Stimulated activated CD4-positive, alpha-beta T cell treated with anti-CD3 and anti-CD28 coated beads, Interleukin-15, amount 100 ng/mL, for 1 hour (primary cell): ENCODE measurements around the gene ISLR2.

Source experiments
- DNase-seq, 2 donors: peaks; one replicate each; pipeline ENCODE4 v3.0.0-alpha.2; 2020; ENCODE audit warnings: low read depth in 1 of 2, low spot score in 1 of 2

The ISLR2 gene

GRCh38 chr15:74175271-74176191 lies 45.1 kb downstream of the ISLR2 start:
- DNase-seq: no peak

- no peak for DNase-seq
These were observed 46.2 kb downstream of the ISLR2 start for GRCh38 chr15:74176262-74177214.

GRCh38 chr15:74178326-74179100 lies 48.1 kb downstream of the ISLR2 start:
- no peak for DNase-seq

GRCh38 chr15:74179101-74179841 lies 48.9 kb downstream of the ISLR2 start:
- DNase-seq: no peak

- no peak for DNase-seq
These were observed 49.8 kb downstream of the ISLR2 start for GRCh38 chr15:74179983-74180880.

GRCh38 chr15:74180881-74181602 lies 50.7 kb downstream of the ISLR2 start:
- no peak for DNase-seq

GRCh38 chr15:74182131-74182530 lies 51.7 kb downstream of the ISLR2 start:
- DNase-seq: no peak

GRCh38 chr15:74184582-74185091 lies 54.3 kb downstream of the ISLR2 start:
- no peak for DNase-seq

GRCh38 chr15:74185710-74186348 lies 55.4 kb downstream of the ISLR2 start:
- DNase-seq: no peak
